Glutamatergic neuron (in vitro differentiated cells): ENCODE results near the gene ZNF423. TPM values are rescaled to one million over a fixed set of nuclear protein-coding genes. Genes with fewer than 3 reads are reported as not detected.

Experiments used
- DNase-seq: peaks from one replicate; pipeline ENCODE4 v3.0.0; 2022
- H3K27ac Mint-ChIP-seq: one replicate; pipeline ENCODE4 v1.8.0; 2020; ENCODE audit warnings: mild to moderate bottlenecking, mixed read lengths, inconsistent platforms; ENCODE audit not compliant: unreplicated experiment
- H3K27me3 Mint-ChIP-seq: one replicate; pipeline ENCODE4 v1.8.0; 2020; ENCODE audit warnings: mild to moderate bottlenecking, moderate library complexity, mixed read lengths, inconsistent platforms; ENCODE audit not compliant: unreplicated experiment
- H3K36me3 Mint-ChIP-seq: one replicate; pipeline ENCODE4 v1.8.0; 2020; ENCODE audit warnings: mild to moderate bottlenecking, mixed read lengths, inconsistent platforms; ENCODE audit not compliant: unreplicated experiment
- H3K4me1 Mint-ChIP-seq: one replicate; pipeline ENCODE4 v1.8.0; 2020; ENCODE audit warnings: mild to moderate bottlenecking, low read depth, mixed read lengths, inconsistent platforms; ENCODE audit not compliant: unreplicated experiment
- H3K4me3 Mint-ChIP-seq: one replicate; pipeline ENCODE4 v1.8.0; 2020; ENCODE audit warnings: mild to moderate bottlenecking, mixed read lengths, inconsistent platforms; ENCODE audit not compliant: unreplicated experiment
- H3K9me3 Mint-ChIP-seq: one replicate; pipeline ENCODE4 v1.8.0; 2020; ENCODE audit warnings: mild to moderate bottlenecking, moderate library complexity, mixed read lengths, inconsistent platforms; ENCODE audit not compliant: unreplicated experiment
- CTCF ChIP-seq: fragments of 200-600 bp; sonication (generic); IDR thresholded peaks from one replicate; pipeline ENCODE4 v1.5.0; 2021; ENCODE audit not compliant: partially characterized antibody, unreplicated experiment
- total RNA-seq: library from RNA; stranded (reverse); fragmentation: NEBNext Ultra II Directional; extraction: Animal tissue kit (Norgen Biotek cat#: 25700); gene quantifications from one replicate; pipeline ENCODE4 v1.2.1, GENCODE V29; 2021; ENCODE audit not compliant: unreplicated experiment

Gene ZNF423
- total RNA-seq, 1 donor from 2014 or later: 149 TPM

GRCh38 chr16:49860593-49860992, 4.7 kb upstream of the ZNF423 start:
- H3K4me1 Mint-ChIP-seq: peaks cover 9% of the 10 kb centered on the region

GRCh38 chr16:49859125-49859811, 3.4 kb upstream of the ZNF423 start:
- Mint-ChIP-seq H3K4me3 (peak overlapping the region; percentile 79), H3K27ac (peak overlapping the region; percentile 60), H3K36me3 (no peaks in the 10 kb centered on the region), H3K27me3 (peaks cover 9% of the 10 kb centered on the region), H3K4me1 (peaks cover 9% of the 10 kb centered on the region), H3K9me3 (peaks cover 11% of the 10 kb centered on the region)
- DNase-seq: peak; percentile 45
- no peak for TF ChIP-seq CTCF

More at GRCh38 chr16:49860593-49860992, 4.7 kb upstream of the ZNF423 start:
- Mint-ChIP-seq H3K36me3 (no peaks in the 10 kb centered on the region), H3K27ac (no peak overlapping the region), H3K27me3 (peaks cover 8% of the 10 kb centered on the region), H3K4me3 (no peak overlapping the region), H3K9me3 (peaks cover 10% of the 10 kb centered on the region)
- no peak for TF ChIP-seq CTCF
- no peak for DNase-seq

GRCh38 chr16:49858200-49859124, 2.5 kb upstream of the ZNF423 start:
- Mint-ChIP-seq H3K27me3 (peaks cover 14% of the 10 kb centered on the region), H3K36me3 (no peaks in the 10 kb centered on the region), H3K27ac (no peak overlapping the region), H3K4me1 (peaks cover 15% of the 10 kb centered on the region), H3K9me3 (peaks cover 18% of the 10 kb centered on the region), H3K4me3 (no peak overlapping the region)
- peak; percentile 70 for DNase-seq
- no peak for TF ChIP-seq CTCF

GRCh38 chr16:49857423-49858181, 1.7 kb upstream of the ZNF423 start:
- TF ChIP-seq CTCF: peak; percentile 98
- peaks cover 18% of the 10 kb centered on the region for H3K9me3 Mint-ChIP-seq
- H3K4me1 Mint-ChIP-seq: peaks cover 18% of the 10 kb centered on the region
- H3K27me3 Mint-ChIP-seq: peaks cover 14% of the 10 kb centered on the region
- peak overlapping the region; percentile 83 for H3K27ac Mint-ChIP-seq
- no peaks in the 10 kb centered on the region for H3K36me3 Mint-ChIP-seq
- peak; percentile 80 for DNase-seq
- H3K4me3 Mint-ChIP-seq: peak overlapping the region; percentile 88
